WTC11 (cell line): Measurements from ENCODE around the gene GHRHR. TPM values are rescaled to one million over a fixed set of nuclear protein-coding genes. Genes with fewer than 3 reads are reported as not detected.

ENCODE experiments used
- ATAC-seq: fragments of 200-7000 bp; cut with Tn5 transposase; 2 replicates; pipeline ENCODE4 v1.10.0; 2021; ENCODE audit warnings: mild to moderate bottlenecking, moderate library complexity
- CTCF ChIA-PET: fragments of 300-600 bp; sonication (Branson Sonifier 250); formaldehyde crosslinking; loops from one replicate; lab custom pipeline; 2021; ENCODE audit warnings: antibody characterized with exemption; lab: Charles Lee
- POLR2A ChIA-PET: fragments of 350-600 bp; sonication (Branson Sonifier 250); formaldehyde crosslinking; loops from one replicate; lab custom pipeline; 2021; ENCODE audit warnings: antibody characterized with exemption; lab: Charles Lee
- DNase-seq: peaks from one replicate; pipeline ENCODE4 v3.0.0; 2021; ENCODE audit warnings: low spot score
- H3K27ac Mint-ChIP-seq: 2 replicates; pipeline ENCODE4 v1.8.0; 2021; ENCODE audit warnings: mixed read lengths
- H3K27me3 Mint-ChIP-seq: 2 replicates; pipeline ENCODE4 v1.8.0; 2021; ENCODE audit warnings: low read depth, mild to moderate bottlenecking, moderate library complexity, mixed read lengths
- H3K36me3 Mint-ChIP-seq: 2 replicates; pipeline ENCODE4 v1.8.0; 2021; ENCODE audit warnings: mixed read lengths
- H3K4me1 Mint-ChIP-seq: 2 replicates; pipeline ENCODE4 v1.8.0; 2022; ENCODE audit warnings: mixed read lengths
- H3K4me3 Mint-ChIP-seq: 2 replicates; pipeline ENCODE4 v1.8.0; 2021; ENCODE audit warnings: mild to moderate bottlenecking, moderate library complexity, mixed read lengths
- H3K9me3 Mint-ChIP-seq: 2 replicates; pipeline ENCODE4 v1.8.0; 2021; ENCODE audit warnings: mixed read lengths
- ELF4 ChIP-seq: sonication (generic); formaldehyde crosslinking; IDR thresholded peaks from 2 replicates; pipeline ENCODE4 v1.8.1; 2022; ENCODE audit warnings: low read depth, mild to moderate bottlenecking, moderate library complexity, missing genetic modification reagents
- FOXP1 ChIP-seq: sonication (generic); formaldehyde crosslinking; IDR thresholded peaks from 2 replicates; pipeline ENCODE4 v1.8.0; 2022; ENCODE audit warnings: missing genetic modification reagents, mild to moderate bottlenecking, moderate library complexity, borderline replicate concordance
- JAZF1 ChIP-seq: fragments of 250-450 bp; sonication (Bioruptor Pico); IDR thresholded peaks from 2 replicates; pipeline ENCODE4 v1.9.0; 2021; ENCODE audit warnings: moderate library complexity, mild to moderate bottlenecking, inconsistent platforms
- MXD4 ChIP-seq: fragments of 250-450 bp; sonication (Bioruptor Pico); IDR thresholded peaks from 2 replicates; pipeline ENCODE4 v1.8.0; 2021; ENCODE audit warnings: mild to moderate bottlenecking, moderate library complexity, borderline replicate concordance
- NR2C2 ChIP-seq: sonication (generic); formaldehyde crosslinking; IDR thresholded peaks from 2 replicates; pipeline ENCODE4 v1.8.0; 2022; ENCODE audit warnings: mild to moderate bottlenecking, missing genetic modification reagents
- NR3C1 ChIP-seq: sonication (generic); formaldehyde crosslinking; conservative IDR thresholded peaks from 2 replicates; pipeline ENCODE4 v1.8.1; 2023; ENCODE audit warnings: low read depth, mild to moderate bottlenecking, missing genetic modification reagents
- ZNF219 ChIP-seq: sonication (generic); formaldehyde crosslinking; IDR thresholded peaks from 2 replicates; pipeline ENCODE4 v1.8.0; 2023; ENCODE audit warnings: missing genetic modification reagents, mild to moderate bottlenecking, borderline replicate concordance
- ZNF232 ChIP-seq: sonication (generic); formaldehyde crosslinking; IDR thresholded peaks from 2 replicates; pipeline ENCODE4 v1.8.0; 2022; ENCODE audit warnings: mild to moderate bottlenecking, missing genetic modification reagents
- ZNF423 ChIP-seq: fragments of 250-450 bp; sonication (Bioruptor Pico); IDR thresholded peaks from 2 replicates; pipeline ENCODE4 v2.1.2; 2022; ENCODE audit warnings: mild to moderate bottlenecking, moderate library complexity
- total RNA-seq: library from RNA; stranded (reverse); gene quantifications from 3 replicates; pipeline ENCODE4 v1.2.3, GENCODE V29; 2021
- TF ChIP-seq, protein P1 (sequence below): sonication (generic); formaldehyde crosslinking; IDR thresholded peaks from 2 replicates; pipeline ENCODE4 v1.8.1; 2023; ENCODE audit warnings: mild to moderate bottlenecking, moderate library complexity, missing genetic modification reagents
- TF ChIP-seq, protein P2 (sequence below): fragments of 250-450 bp; sonication (Bioruptor Pico); IDR thresholded peaks from 2 replicates; pipeline ENCODE4 v1.9.0; 2021; ENCODE audit warnings: mild to moderate bottlenecking
- TF ChIP-seq, protein P3 (sequence below): sonication (generic); formaldehyde crosslinking; IDR thresholded peaks from 2 replicates; pipeline ENCODE4 v1.8.1; 2023; ENCODE audit warnings: mild to moderate bottlenecking, missing genetic modification reagents, borderline replicate concordance
- TF ChIP-seq, protein P4 (sequence below): fragments of 200-600 bp; IDR thresholded peaks from 2 replicates; pipeline ENCODE4 v1.8.0; 2022; ENCODE audit warnings: antibody characterized with exemption
- TF ChIP-seq, protein P5 (sequence below): sonication (generic); formaldehyde crosslinking; IDR thresholded peaks from 2 replicates; pipeline ENCODE4 v1.8.1; 2022; ENCODE audit warnings: mild to moderate bottlenecking, moderate library complexity, missing genetic modification reagents
- TF ChIP-seq, protein P6 (sequence below): sonication (generic); formaldehyde crosslinking; IDR thresholded peaks from 2 replicates; pipeline ENCODE4 v1.8.0; 2023; ENCODE audit warnings: mild to moderate bottlenecking, missing genetic modification reagents
- TF ChIP-seq, protein P7 (sequence below): fragments of 250-450 bp; sonication (Bioruptor Pico); IDR thresholded peaks from 2 replicates; pipeline ENCODE4 v1.9.0; 2021; ENCODE audit warnings: mild to moderate bottlenecking, borderline replicate concordance

Gene GHRHR
- total RNA-seq, 1 experiment from 2014 or later = 5.0 TPM

DNA sequence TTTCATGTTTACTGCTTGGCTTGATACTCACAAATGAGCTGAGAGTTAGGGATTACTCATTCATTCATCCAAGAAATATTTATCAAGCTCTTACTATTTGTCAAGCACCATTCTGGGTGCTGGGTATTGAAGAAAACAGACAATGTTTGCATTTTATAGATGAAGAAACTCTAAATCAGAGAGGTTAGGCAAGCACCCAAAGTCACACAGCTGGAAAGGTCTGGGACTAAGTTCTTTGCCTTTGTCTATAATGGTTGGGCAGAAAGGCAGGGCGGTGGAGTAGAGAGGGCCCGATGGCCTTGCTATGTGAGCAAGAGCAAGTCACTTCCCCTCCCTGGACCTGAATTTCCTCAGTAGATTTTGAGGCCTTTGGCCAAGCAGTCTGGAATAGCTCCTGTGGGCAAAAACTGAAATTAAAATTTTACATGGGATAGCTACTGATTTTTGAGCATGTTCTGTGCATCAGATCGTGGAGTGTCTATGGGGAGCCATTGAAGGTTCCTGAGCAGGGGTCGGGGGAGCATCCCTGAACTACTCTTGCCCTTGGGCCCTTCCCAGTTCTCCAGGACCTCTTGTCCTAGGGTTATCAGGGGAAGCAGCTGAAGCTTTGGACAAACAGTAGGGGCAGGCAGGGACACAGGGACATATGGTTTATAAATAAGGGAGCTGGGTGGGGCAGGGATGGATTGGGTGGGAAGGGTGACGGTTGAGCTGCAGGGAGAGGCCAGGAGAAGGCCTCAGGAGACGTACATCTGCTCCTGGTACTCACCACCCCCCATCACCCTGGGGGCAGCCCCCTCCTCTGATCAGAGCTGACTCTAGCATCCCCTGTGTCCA, 28.8 kb upstream of the GHRHR start:
- Mint-ChIP-seq H3K27me3 (peaks cover 9% of the 10 kb centered on the region), H3K36me3 (no peaks in the 10 kb centered on the region), H3K9me3 (no peaks in the 10 kb centered on the region), H3K4me1 (0 out of 2 replicates have a peak, but pooled peaks cover 4% of the 10 kb centered on the region), H3K27ac (no peak overlapping the region), H3K4me3 (no peak overlapping the region)
- ChIA-PET CTCF (interaction anchor here (0.9 to 2.3 kb wide), 8 partner anchors 27 to 194 kb away, joined by 3 to 13 read pairs (median 4); partner anchors contain the start of gene MINDY4), POLR2A (no interaction called here)
- DNase-seq (no peak), ATAC-seq (no peak)
- TF ChIP-seq MXD4 (no peak), ZNF219 (CRISPR knock-in tag) (no peak), NR2C2 (CRISPR knock-in tag) (no peak), ZNF232 (no peak), JAZF1 (CRISPR knock-in tag) (no peak), ZNF423 (no peak), FOXP1 (CRISPR knock-in tag) (no peak), NR3C1 (CRISPR knock-in tag) (no peak), ELF4 (CRISPR knock-in tag) (no peak)
- TF ChIP-seq, protein P1, sequence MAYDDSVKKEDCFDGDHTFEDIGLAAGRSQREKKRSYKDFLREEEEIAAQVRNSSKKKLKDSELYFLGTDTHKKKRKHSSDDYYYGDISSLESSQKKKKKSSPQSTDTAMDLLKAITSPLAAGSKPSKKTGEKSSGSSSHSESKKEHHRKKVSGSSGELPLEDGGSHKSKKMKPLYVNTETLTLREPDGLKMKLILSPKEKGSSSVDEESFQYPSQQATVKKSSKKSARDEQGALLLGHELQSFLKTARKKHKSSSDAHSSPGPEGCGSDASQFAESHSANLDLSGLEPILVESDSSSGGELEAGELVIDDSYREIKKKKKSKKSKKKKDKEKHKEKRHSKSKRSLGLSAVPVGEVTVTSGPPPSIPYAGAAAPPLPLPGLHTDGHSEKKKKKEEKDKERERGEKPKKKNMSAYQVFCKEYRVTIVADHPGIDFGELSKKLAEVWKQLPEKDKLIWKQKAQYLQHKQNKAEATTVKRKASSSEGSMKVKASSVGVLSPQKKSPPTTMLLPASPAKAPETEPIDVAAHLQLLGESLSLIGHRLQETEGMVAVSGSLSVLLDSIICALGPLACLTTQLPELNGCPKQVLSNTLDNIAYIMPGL = no peak
- TF ChIP-seq, protein P2, sequence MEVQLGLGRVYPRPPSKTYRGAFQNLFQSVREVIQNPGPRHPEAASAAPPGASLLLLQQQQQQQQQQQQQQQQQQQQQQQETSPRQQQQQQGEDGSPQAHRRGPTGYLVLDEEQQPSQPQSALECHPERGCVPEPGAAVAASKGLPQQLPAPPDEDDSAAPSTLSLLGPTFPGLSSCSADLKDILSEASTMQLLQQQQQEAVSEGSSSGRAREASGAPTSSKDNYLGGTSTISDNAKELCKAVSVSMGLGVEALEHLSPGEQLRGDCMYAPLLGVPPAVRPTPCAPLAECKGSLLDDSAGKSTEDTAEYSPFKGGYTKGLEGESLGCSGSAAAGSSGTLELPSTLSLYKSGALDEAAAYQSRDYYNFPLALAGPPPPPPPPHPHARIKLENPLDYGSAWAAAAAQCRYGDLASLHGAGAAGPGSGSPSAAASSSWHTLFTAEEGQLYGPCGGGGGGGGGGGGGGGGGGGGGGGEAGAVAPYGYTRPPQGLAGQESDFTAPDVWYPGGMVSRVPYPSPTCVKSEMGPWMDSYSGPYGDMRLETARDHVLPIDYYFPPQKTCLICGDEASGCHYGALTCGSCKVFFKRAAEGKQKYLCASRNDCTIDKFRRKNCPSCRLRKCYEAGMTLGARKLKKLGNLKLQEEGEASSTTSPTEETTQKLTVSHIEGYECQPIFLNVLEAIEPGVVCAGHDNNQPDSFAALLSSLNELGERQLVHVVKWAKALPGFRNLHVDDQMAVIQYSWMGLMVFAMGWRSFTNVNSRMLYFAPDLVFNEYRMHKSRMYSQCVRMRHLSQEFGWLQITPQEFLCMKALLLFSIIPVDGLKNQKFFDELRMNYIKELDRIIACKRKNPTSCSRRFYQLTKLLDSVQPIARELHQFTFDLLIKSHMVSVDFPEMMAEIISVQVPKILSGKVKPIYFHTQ (CRISPR knock-in tag) = no peak
- TF ChIP-seq, protein P3, sequence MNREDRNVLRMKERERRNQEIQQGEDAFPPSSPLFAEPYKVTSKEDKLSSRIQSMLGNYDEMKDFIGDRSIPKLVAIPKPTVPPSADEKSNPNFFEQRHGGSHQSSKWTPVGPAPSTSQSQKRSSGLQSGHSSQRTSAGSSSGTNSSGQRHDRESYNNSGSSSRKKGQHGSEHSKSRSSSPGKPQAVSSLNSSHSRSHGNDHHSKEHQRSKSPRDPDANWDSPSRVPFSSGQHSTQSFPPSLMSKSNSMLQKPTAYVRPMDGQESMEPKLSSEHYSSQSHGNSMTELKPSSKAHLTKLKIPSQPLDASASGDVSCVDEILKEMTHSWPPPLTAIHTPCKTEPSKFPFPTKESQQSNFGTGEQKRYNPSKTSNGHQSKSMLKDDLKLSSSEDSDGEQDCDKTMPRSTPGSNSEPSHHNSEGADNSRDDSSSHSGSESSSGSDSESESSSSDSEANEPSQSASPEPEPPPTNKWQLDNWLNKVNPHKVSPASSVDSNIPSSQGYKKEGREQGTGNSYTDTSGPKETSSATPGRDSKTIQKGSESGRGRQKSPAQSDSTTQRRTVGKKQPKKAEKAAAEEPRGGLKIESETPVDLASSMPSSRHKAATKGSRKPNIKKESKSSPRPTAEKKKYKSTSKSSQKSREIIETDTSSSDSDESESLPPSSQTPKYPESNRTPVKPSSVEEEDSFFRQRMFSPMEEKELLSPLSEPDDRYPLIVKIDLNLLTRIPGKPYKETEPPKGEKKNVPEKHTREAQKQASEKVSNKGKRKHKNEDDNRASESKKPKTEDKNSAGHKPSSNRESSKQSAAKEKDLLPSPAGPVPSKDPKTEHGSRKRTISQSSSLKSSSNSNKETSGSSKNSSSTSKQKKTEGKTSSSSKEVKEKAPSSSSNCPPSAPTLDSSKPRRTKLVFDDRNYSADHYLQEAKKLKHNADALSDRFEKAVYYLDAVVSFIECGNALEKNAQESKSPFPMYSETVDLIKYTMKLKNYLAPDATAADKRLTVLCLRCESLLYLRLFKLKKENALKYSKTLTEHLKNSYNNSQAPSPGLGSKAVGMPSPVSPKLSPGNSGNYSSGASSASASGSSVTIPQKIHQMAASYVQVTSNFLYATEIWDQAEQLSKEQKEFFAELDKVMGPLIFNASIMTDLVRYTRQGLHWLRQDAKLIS (CRISPR knock-in tag) = no peak
- TF ChIP-seq, protein P4, sequence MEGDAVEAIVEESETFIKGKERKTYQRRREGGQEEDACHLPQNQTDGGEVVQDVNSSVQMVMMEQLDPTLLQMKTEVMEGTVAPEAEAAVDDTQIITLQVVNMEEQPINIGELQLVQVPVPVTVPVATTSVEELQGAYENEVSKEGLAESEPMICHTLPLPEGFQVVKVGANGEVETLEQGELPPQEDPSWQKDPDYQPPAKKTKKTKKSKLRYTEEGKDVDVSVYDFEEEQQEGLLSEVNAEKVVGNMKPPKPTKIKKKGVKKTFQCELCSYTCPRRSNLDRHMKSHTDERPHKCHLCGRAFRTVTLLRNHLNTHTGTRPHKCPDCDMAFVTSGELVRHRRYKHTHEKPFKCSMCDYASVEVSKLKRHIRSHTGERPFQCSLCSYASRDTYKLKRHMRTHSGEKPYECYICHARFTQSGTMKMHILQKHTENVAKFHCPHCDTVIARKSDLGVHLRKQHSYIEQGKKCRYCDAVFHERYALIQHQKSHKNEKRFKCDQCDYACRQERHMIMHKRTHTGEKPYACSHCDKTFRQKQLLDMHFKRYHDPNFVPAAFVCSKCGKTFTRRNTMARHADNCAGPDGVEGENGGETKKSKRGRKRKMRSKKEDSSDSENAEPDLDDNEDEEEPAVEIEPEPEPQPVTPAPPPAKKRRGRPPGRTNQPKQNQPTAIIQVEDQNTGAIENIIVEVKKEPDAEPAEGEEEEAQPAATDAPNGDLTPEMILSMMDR = no peak
- TF ChIP-seq, protein P5, sequence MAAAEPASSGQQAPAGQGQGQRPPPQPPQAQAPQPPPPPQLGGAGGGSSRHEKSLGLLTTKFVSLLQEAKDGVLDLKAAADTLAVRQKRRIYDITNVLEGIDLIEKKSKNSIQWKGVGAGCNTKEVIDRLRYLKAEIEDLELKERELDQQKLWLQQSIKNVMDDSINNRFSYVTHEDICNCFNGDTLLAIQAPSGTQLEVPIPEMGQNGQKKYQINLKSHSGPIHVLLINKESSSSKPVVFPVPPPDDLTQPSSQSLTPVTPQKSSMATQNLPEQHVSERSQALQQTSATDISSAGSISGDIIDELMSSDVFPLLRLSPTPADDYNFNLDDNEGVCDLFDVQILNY (CRISPR knock-in tag) = no peak
- TF ChIP-seq, protein P6, sequence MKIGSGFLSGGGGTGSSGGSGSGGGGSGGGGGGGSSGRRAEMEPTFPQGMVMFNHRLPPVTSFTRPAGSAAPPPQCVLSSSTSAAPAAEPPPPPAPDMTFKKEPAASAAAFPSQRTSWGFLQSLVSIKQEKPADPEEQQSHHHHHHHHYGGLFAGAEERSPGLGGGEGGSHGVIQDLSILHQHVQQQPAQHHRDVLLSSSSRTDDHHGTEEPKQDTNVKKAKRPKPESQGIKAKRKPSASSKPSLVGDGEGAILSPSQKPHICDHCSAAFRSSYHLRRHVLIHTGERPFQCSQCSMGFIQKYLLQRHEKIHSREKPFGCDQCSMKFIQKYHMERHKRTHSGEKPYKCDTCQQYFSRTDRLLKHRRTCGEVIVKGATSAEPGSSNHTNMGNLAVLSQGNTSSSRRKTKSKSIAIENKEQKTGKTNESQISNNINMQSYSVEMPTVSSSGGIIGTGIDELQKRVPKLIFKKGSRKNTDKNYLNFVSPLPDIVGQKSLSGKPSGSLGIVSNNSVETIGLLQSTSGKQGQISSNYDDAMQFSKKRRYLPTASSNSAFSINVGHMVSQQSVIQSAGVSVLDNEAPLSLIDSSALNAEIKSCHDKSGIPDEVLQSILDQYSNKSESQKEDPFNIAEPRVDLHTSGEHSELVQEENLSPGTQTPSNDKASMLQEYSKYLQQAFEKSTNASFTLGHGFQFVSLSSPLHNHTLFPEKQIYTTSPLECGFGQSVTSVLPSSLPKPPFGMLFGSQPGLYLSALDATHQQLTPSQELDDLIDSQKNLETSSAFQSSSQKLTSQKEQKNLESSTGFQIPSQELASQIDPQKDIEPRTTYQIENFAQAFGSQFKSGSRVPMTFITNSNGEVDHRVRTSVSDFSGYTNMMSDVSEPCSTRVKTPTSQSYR = no peak
- TF ChIP-seq, protein P7, sequence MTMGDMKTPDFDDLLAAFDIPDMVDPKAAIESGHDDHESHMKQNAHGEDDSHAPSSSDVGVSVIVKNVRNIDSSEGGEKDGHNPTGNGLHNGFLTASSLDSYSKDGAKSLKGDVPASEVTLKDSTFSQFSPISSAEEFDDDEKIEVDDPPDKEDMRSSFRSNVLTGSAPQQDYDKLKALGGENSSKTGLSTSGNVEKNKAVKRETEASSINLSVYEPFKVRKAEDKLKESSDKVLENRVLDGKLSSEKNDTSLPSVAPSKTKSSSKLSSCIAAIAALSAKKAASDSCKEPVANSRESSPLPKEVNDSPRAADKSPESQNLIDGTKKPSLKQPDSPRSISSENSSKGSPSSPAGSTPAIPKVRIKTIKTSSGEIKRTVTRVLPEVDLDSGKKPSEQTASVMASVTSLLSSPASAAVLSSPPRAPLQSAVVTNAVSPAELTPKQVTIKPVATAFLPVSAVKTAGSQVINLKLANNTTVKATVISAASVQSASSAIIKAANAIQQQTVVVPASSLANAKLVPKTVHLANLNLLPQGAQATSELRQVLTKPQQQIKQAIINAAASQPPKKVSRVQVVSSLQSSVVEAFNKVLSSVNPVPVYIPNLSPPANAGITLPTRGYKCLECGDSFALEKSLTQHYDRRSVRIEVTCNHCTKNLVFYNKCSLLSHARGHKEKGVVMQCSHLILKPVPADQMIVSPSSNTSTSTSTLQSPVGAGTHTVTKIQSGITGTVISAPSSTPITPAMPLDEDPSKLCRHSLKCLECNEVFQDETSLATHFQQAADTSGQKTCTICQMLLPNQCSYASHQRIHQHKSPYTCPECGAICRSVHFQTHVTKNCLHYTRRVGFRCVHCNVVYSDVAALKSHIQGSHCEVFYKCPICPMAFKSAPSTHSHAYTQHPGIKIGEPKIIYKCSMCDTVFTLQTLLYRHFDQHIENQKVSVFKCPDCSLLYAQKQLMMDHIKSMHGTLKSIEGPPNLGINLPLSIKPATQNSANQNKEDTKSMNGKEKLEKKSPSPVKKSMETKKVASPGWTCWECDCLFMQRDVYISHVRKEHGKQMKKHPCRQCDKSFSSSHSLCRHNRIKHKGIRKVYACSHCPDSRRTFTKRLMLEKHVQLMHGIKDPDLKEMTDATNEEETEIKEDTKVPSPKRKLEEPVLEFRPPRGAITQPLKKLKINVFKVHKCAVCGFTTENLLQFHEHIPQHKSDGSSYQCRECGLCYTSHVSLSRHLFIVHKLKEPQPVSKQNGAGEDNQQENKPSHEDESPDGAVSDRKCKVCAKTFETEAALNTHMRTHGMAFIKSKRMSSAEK (CRISPR knock-in tag) = no peak
